GM12878 (cell line): ENCODE measurements around the gene TIAM1. TPM values are rescaled to one million over a fixed set of nuclear protein-coding genes. Genes with fewer than 3 reads are reported as not detected.

Source experiments
- ATF7 ChIP-seq: fragments of 450-650 bp; IDR thresholded peaks from 2 replicates; pipeline ENCODE4 v1.6.1; 2016; ENCODE audit warnings: low read depth, mild to moderate bottlenecking
- BHLHE40 ChIP-seq, 2 experiments: fragments of 450-650 bp in 1 of 2; IDR thresholded peaks; 2 replicates each; pipeline ENCODE4 v1.6.1; 2011 to 2017; ENCODE audit warnings: low read depth in 2 of 2, borderline replicate concordance in 1 of 2, improper control_type of control experiment in 1 of 2, low read length in 1 of 2, mild to moderate bottlenecking in 1 of 2
- HSF1 ChIP-seq: fragments of 150-350 bp; IDR thresholded peaks from 2 replicates; pipeline ENCODE4 v1.6.1; 2014; ENCODE audit warnings: mild to moderate bottlenecking, low read depth, low read length
- JUNB ChIP-seq: IDR thresholded peaks from 2 replicates; pipeline ENCODE4 v1.6.1; 2016; ENCODE audit warnings: antibody characterized with exemption, mild to moderate bottlenecking
- MTA2 ChIP-seq: fragments of 450-650 bp; IDR thresholded peaks from 2 replicates; pipeline ENCODE4 v1.6.1; 2016; ENCODE audit warnings: low read depth, mild to moderate bottlenecking, moderate library complexity
- MYC ChIP-seq: IDR thresholded peaks from 2 replicates; pipeline ENCODE4 v1.6.1; 2011; ENCODE audit warnings: mild to moderate bottlenecking, low read length, moderate library complexity, inconsistent platforms; ENCODE audit not compliant: insufficient read depth, insufficient replicate concordance, insufficient read length, severe bottlenecking
- RAD21 ChIP-seq: IDR thresholded peaks from 2 replicates; pipeline ENCODE4 v1.6.1; 2011; ENCODE audit warnings: mild to moderate bottlenecking, low read depth, low read length, moderate library complexity; ENCODE audit not compliant: insufficient read depth
- SMARCA5 ChIP-seq: fragments of 450-650 bp; IDR thresholded peaks from 2 replicates; pipeline ENCODE4 v1.6.1; 2017; ENCODE audit warnings: mild to moderate bottlenecking
- STAT3 ChIP-seq: IDR thresholded peaks from 2 replicates; pipeline ENCODE4 v1.6.1; 2011; ENCODE audit warnings: low read depth, low read length, improper control_type of control experiment
- TAF1 ChIP-seq: IDR thresholded peaks from 2 replicates; pipeline ENCODE4 v1.6.1; 2011; ENCODE audit warnings: mild to moderate bottlenecking, low read depth, low read length, borderline replicate concordance
- TCF3 ChIP-seq: IDR thresholded peaks from 2 replicates; pipeline ENCODE4 v1.6.1; 2012; ENCODE audit warnings: low read depth, mild to moderate bottlenecking, low read length, borderline replicate concordance; ENCODE audit not compliant: insufficient read depth
- YY1 ChIP-seq: IDR thresholded peaks from 2 replicates; pipeline ENCODE4 v1.6.1; 2011; ENCODE audit warnings: low read depth, mild to moderate bottlenecking, low read length
- ZBTB33 ChIP-seq: fragments of 450-650 bp; IDR thresholded peaks from 2 replicates; pipeline ENCODE4 v1.6.1; 2017; ENCODE audit warnings: mild to moderate bottlenecking
- ZBTB4 ChIP-seq: fragments of 450-650 bp; formaldehyde crosslinking; IDR thresholded peaks from 2 replicates; pipeline ENCODE4 v1.4.0; 2022; ENCODE audit warnings: mild to moderate bottlenecking, moderate library complexity
- ZNF24 ChIP-seq: fragments of 450-650 bp; IDR thresholded peaks from 2 replicates; pipeline ENCODE4 v1.6.1; 2017; ENCODE audit warnings: antibody characterized with exemption, mild to moderate bottlenecking
- ZNF384 ChIP-seq: IDR thresholded peaks from 2 replicates; pipeline ENCODE4 v1.6.1; 2012; ENCODE audit warnings: low read depth, mild to moderate bottlenecking, low read length, improper control_type of control experiment, borderline replicate concordance
- ZNF592 ChIP-seq: fragments of 450-650 bp; IDR thresholded peaks from 2 replicates; pipeline ENCODE4 v1.6.1; 2017; ENCODE audit warnings: mild to moderate bottlenecking, moderate library complexity
- polyA plus RNA-seq, 11 experiments: library from polyadenylated mRNA; depleted of rRNA in 4 of 11; unstranded in 6 of 11; stranded (reverse) in 5 of 11; fragments of >200 nt; fragmentation: Nextera tagmentation in 4 of 11; fragmentation: Illumina TruSeq in 1 of 11; extraction: Ambion mirVana in 4 of 11; extraction: Trizol in 1 of 11; gene quantifications; 1 replicate in 1 of 11; 2 replicates in 10 of 11; pipeline versions ENCODE4 v1.2.1 to v1.2.3, GENCODE V29; 2011 to 2016; ENCODE audit warnings: inconsistent platforms in 2 of 11, missing spikeins in 2 of 11, low read depth in 1 of 11
- total RNA-seq, 4 experiments: library from RNA; depleted of rRNA in 3 of 4; stranded (reverse); fragments of >200 nt in 3 of 4; fragmentation: Illumina TruSeq in 1 of 4; extraction: Trizol in 1 of 4; gene quantifications; 2 replicates each; pipeline versions ENCODE4 v1.2.1 to v1.2.3, GENCODE V29; 2013 to 2021

Gene TIAM1
- total and polyA plus RNA-seq, 10 of the 15 experiments (the other 5 are each of a cell fraction or from before 2014, with no cell fraction given) = 0.31 to 35.9 (median 0.78) TPM

GRCh38 chr21:31299291-31300147, 44.5 kb downstream of the TIAM1 start (continued):
- no peak for TF ChIP-seq ZNF384
- no peak for TF ChIP-seq RAD21
- no peak for TF ChIP-seq TAF1
- TF ChIP-seq ATF7 = peak; percentile 45; the same call in 1 of the 2 replicates
- no peak for TF ChIP-seq ZBTB33
- peak; percentile 35; the same call in 1 of the 2 replicates for TF ChIP-seq SMARCA5
- no peak for TF ChIP-seq JUNB
- TF ChIP-seq STAT3 = no peak; the same call in 1 of the 2 replicates
- TF ChIP-seq ZNF592 = no peak
- TF ChIP-seq BHLHE40 (IDR thresholded peaks at IDR 0.05; ENCODE audit: borderline replicate concordance in 1 of 2, low read depth in 2 of 2, low read length in 1 of 2) = peak in 1 of 2 experiments; percentile 58; a peak in 1 of 4 replicates
- no peak for TF ChIP-seq TCF3
- TF ChIP-seq ZBTB4 (CRISPR knock-in tag) = no peak
- no peak for TF ChIP-seq MYC
- no peak for TF ChIP-seq HSF1
- no peak for TF ChIP-seq YY1
- TF ChIP-seq ZNF24 = no peak
- peak; percentile 91 for TF ChIP-seq MTA2
